OCI-LY3 (cell line): Measurements from ENCODE around the gene BICD1.

Experiments used
- CTCF ChIP-seq: fragments of 200-600, 300-600 bp; sonication (generic); IDR thresholded peaks from 2 replicates; pipeline ENCODE4 v1.5.1; 2014; ENCODE audit warnings: antibody characterized with exemption, low read length, low read depth
- EZH2phosphoT487 ChIP-seq: fragments of 200-600 bp; shearing (Covaris generic); IDR thresholded peaks from 2 replicates; pipeline ENCODE4 v1.6.1; 2018; ENCODE audit warnings: antibody characterized with exemption, mixed run types, low read depth

- TF ChIP-seq CTCF (no peak), EZH2phosphoT487 (no peak)
Measured at GRCh38 chr12:32273712-32274111, 167.1 kb downstream of the BICD1 start.
